A549 (cell line): Measurements from ENCODE around the gene NAT10. TPM values are rescaled to one million over a fixed set of nuclear protein-coding genes. Genes with fewer than 3 reads are reported as not detected.

Experiments used
- ATAC-seq, 2 experiments: fragments of 200-7000 bp in 1 of 2; fragments of >200 bp in 1 of 2; cut with Nextera tagmentation in 1 of 2; cut with Tn5 transposase in 1 of 2; 3 replicates each; pipeline versions ENCODE4 v1.8.0 to v1.9.1; 2018 to 2020; ENCODE audit warnings: mild to moderate bottlenecking in 1 of 2, moderate library complexity in 1 of 2
- CTCF ChIA-PET: fragments of 300-600 bp; sonication (Branson Sonifier 250); formaldehyde crosslinking; extraction: SDS; loops from one replicate; lab custom pipeline; 2021; ENCODE audit warnings: antibody characterized with exemption, inconsistent platforms; lab: Yijun Ruan, JAX
- POLR2A ChIA-PET: fragments of 350-600 bp; formaldehyde crosslinking; extraction: SDS; loops from one replicate; lab custom pipeline; 2021; ENCODE audit warnings: antibody characterized with exemption, inconsistent platforms; lab: Yijun Ruan, JAX
- DNase-seq, 2 experiments: peaks; one replicate each; pipeline versions ENCODE4 v3.0.0 to v3.0.0-alpha.2; 2011 to 2016; ENCODE audit warnings: low read depth in 1 of 2, low spot score in 1 of 2
- FAIRE-seq: peaks from 2 replicates; lab custom pipeline; 2011; peaks lifted over from hg19 to GRCh38; lab: Jason Lieb, UNC
- H3K27ac ChIP-seq, 2 experiments: fragments of >200 bp; sonication (Bioruptor Twin); formaldehyde crosslinking; 3 replicates each; pipeline ENCODE4 v1.5.1; 2016 to 2017
- H3K4me1 ChIP-seq: fragments of >200 bp; sonication (Bioruptor Twin); formaldehyde crosslinking; 3 replicates; pipeline ENCODE4 v1.6.1; 2016
- H3K4me2 ChIP-seq: fragments of >200 bp; sonication (Bioruptor Twin); formaldehyde crosslinking; 3 replicates; pipeline ENCODE4 v1.6.1; 2016
- H3K4me3 ChIP-seq: fragments of >200 bp; sonication (Bioruptor Twin); formaldehyde crosslinking; 3 replicates; pipeline ENCODE4 v1.5.1; 2016
- H3K9me3 ChIP-seq: fragments of >200 bp; sonication (Bioruptor Twin); formaldehyde crosslinking; 3 replicates; pipeline ENCODE4 v1.6.1; 2016
- ATOH8 ChIP-seq: fragments of 250-450 bp; sonication (Bioruptor Pico); IDR thresholded peaks from 2 replicates; pipeline ENCODE4 v1.5.0; 2020; ENCODE audit warnings: low read depth, mild to moderate bottlenecking, moderate library complexity
- BHLHE40 ChIP-seq: IDR thresholded peaks from 2 replicates; pipeline ENCODE4 v1.6.1; 2012; ENCODE audit warnings: low read depth, low read length, inconsistent platforms
- CBX2 ChIP-seq: fragments of 200-600 bp; sonication (generic); IDR thresholded peaks from 2 replicates; pipeline ENCODE4 v1.6.1; 2016; ENCODE audit warnings: low read depth, mild to moderate bottlenecking, borderline replicate concordance
- CBX8 ChIP-seq: fragments of 200-600 bp; sonication (generic); IDR thresholded peaks from 2 replicates; pipeline ENCODE4 v1.6.1; 2016
- CHD2 ChIP-seq: fragments of 150-350 bp; IDR thresholded peaks from 2 replicates; pipeline ENCODE4 v1.6.1; 2014; ENCODE audit warnings: low read length; ENCODE audit not compliant: partially characterized antibody
- CHD4 ChIP-seq: fragments of 200-600 bp; sonication (generic); IDR thresholded peaks from 2 replicates; pipeline ENCODE4 v1.6.1; 2016; ENCODE audit warnings: antibody characterized with exemption, mild to moderate bottlenecking, borderline replicate concordance
- CTCF ChIP-seq: fragments of >200 bp; sonication (Bioruptor Twin); formaldehyde crosslinking; IDR thresholded peaks from 3 replicates; pipeline ENCODE4 v1.5.1; 2016
- FOSL2 ChIP-seq, 2 experiments: fragments of 450-650 bp in 1 of 2; fragments of >200 bp in 1 of 2; sonication (Bioruptor Twin) in 1 of 2; formaldehyde crosslinking; IDR thresholded peaks; 2 replicates each; pipeline versions ENCODE4 v1.5.0 to v1.6.1; 2016 to 2020; ENCODE audit warnings: mild to moderate bottlenecking in 1 of 2, moderate library complexity in 1 of 2
- HDAC2 ChIP-seq: fragments of 200-600 bp; sonication (generic); IDR thresholded peaks from 2 replicates; pipeline ENCODE4 v1.6.1; 2016
- KDM1A ChIP-seq: fragments of 200-600 bp; sonication (generic); IDR thresholded peaks from 2 replicates; pipeline ENCODE4 v1.6.1; 2016; ENCODE audit warnings: low read depth, mild to moderate bottlenecking
- KDM5A ChIP-seq: fragments of 200-600 bp; sonication (generic); IDR thresholded peaks from 2 replicates; pipeline ENCODE4 v1.6.1; 2016; ENCODE audit warnings: antibody characterized with exemption, mild to moderate bottlenecking
- MAZ ChIP-seq: fragments of 150-350 bp; IDR thresholded peaks from 2 replicates; pipeline ENCODE4 v1.6.1; 2014; ENCODE audit warnings: antibody characterized with exemption, low read depth, low read length, borderline replicate concordance
- MYC ChIP-seq: IDR thresholded peaks from 2 replicates; pipeline ENCODE4 v1.6.1; 2012; ENCODE audit warnings: mild to moderate bottlenecking, inconsistent platforms, low read length, improper control_type of control experiment, borderline replicate concordance
- NPAS2 ChIP-seq: fragments of 250-450 bp; sonication (Bioruptor Pico); IDR thresholded peaks from 2 replicates; pipeline ENCODE4 v1.8.0; 2022; ENCODE audit warnings: mild to moderate bottlenecking, moderate library complexity, borderline replicate concordance
- PBX3 ChIP-seq: IDR thresholded peaks from 2 replicates; pipeline ENCODE4 v1.6.1; 2012
- PHF8 ChIP-seq: fragments of 200-600 bp; sonication (generic); IDR thresholded peaks from 2 replicates; pipeline ENCODE4 v1.6.1; 2016; ENCODE audit warnings: low read depth, mild to moderate bottlenecking, antibody characterized with exemption, moderate library complexity, borderline replicate concordance
- POLR2AphosphoS2 ChIP-seq: conservative IDR thresholded peaks from 2 replicates; pipeline ENCODE4 v1.6.1; 2012; ENCODE audit warnings: low read length, improper control_type of control experiment, inconsistent platforms
- RAD21 ChIP-seq, 2 experiments: fragments of >200 bp in 1 of 2; sonication (Bioruptor Twin) in 1 of 2; formaldehyde crosslinking in 1 of 2; IDR thresholded peaks in 1 of 2; conservative IDR thresholded peaks in 1 of 2; 2 replicates in 1 of 2; 3 replicates in 1 of 2; pipeline ENCODE4 v1.6.1; 2012 to 2018; ENCODE audit warnings: inconsistent platforms in 1 of 2
- RCOR1 ChIP-seq: fragments of 150-350 bp; IDR thresholded peaks from 2 replicates; pipeline ENCODE4 v1.6.1; 2014; ENCODE audit warnings: antibody characterized with exemption, low read length, low read depth
- RFX5 ChIP-seq: fragments of 450-650 bp; IDR thresholded peaks from 2 replicates; pipeline ENCODE4 v1.7.1; 2014; ENCODE audit warnings: antibody characterized with exemption, mild to moderate bottlenecking, moderate library complexity
- RNF2 ChIP-seq: fragments of 200-600 bp; sonication (generic); IDR thresholded peaks from 2 replicates; pipeline ENCODE4 v1.6.1; 2016; ENCODE audit warnings: low read depth, mild to moderate bottlenecking, antibody characterized with exemption, moderate library complexity, borderline replicate concordance
- SMC3 ChIP-seq: fragments of >200 bp; sonication (Bioruptor Twin); formaldehyde crosslinking; IDR thresholded peaks from 3 replicates; pipeline ENCODE4 v1.6.1; 2018; ENCODE audit warnings: inconsistent platforms
- TFCP2L1 ChIP-seq: fragments of 250-450 bp; sonication (Bioruptor Pico); IDR thresholded peaks from 2 replicates; pipeline ENCODE4 v1.5.0; 2021; ENCODE audit warnings: mild to moderate bottlenecking
- TP53 ChIP-seq: fragments of 250-450 bp; sonication (Bioruptor Pico); IDR thresholded peaks from 2 replicates; pipeline ENCODE4 v1.5.0; 2021; ENCODE audit warnings: mild to moderate bottlenecking, moderate library complexity
- USF2 ChIP-seq: fragments of 450-650 bp; IDR thresholded peaks from 2 replicates; pipeline ENCODE4 v1.6.1; 2014; ENCODE audit warnings: antibody characterized with exemption
- ZC3H11A ChIP-seq: fragments of 450-650 bp; IDR thresholded peaks from 2 replicates; pipeline ENCODE4 v1.6.1; 2014; ENCODE audit warnings: antibody characterized with exemption, mild to moderate bottlenecking
- ZNF302 ChIP-seq: fragments of 250-450 bp; sonication (Bioruptor Pico); IDR thresholded peaks from 2 replicates; pipeline ENCODE4 v1.9.0; 2021; ENCODE audit warnings: inconsistent platforms, mild to moderate bottlenecking, moderate library complexity
- WGBS: methylation state at CpG from one replicate; pipeline ENCODE4 v1.1.6; 2017; ENCODE audit errors: missing lambda C conversion rate; 5-methylcytosine and 5-hydroxymethylcytosine counted together
- polyA plus RNA-seq, 4 experiments: library from polyadenylated mRNA; depleted of rRNA in 3 of 4; stranded (reverse); fragments of >200 nt; fragmentation: RNase III in 1 of 4; extraction: RNeasy Plus Mini Kit Qiagen cat#74134 plus additional on column Dnase treatment in 1 of 4; gene quantifications; 2 replicates in 3 of 4; 3 replicates in 1 of 4; pipeline ENCODE4 v1.2.3, GENCODE V29; 2011 to 2017

The NAT10 gene
- polyA plus RNA-seq, 2 of the 4 experiments (the other 2 are of a cell fraction), result 38.6 to 59.3 TPM

GRCh38 chr11:34143048-34143447 is 37.6 kb downstream of the NAT10 start:
- TF ChIP-seq TP53 (CRISPR knock-in tag) (no peak), RCOR1 (no peak), ZNF302 (CRISPR knock-in tag) (no peak), TFCP2L1 (no peak), POLR2AphosphoS2 (no peak), CHD4 (no peak), BHLHE40 (no peak), ATOH8 (no peak), RAD21 (conservative IDR thresholded peaks at IDR 0.05 in 1 of 2, IDR thresholded peaks at IDR 0.05 in 1 of 2) (no peak), KDM1A (no peak), CBX2 (no peak), HDAC2 (no peak)

GRCh38 chr11:34145073-34145472 is 39.6 kb downstream of the NAT10 start:
- POLR2A ChIA-PET, result no interaction called here
- no peak for DNase-seq
- Histone ChIP-seq H3K4me1 (no peaks in the 10 kb centered on the region), H3K4me2 (no peak overlapping the region), H3K4me3 (no peak overlapping the region), H3K27ac (no peak overlapping the region), H3K9me3 (no peaks in the 10 kb centered on the region)
- 93% methylated on average over 5 of the region's 5 CpGs for WGBS
- TF ChIP-seq CHD4 (no peak), MYC (no peak)
- CTCF ChIA-PET, result interaction anchor here (0.7 to 1.9 kb wide), 2 partner anchors 29 to 347 kb away, joined by 3 to 5 read pairs; no protein-coding TSS in a partner anchor
- no peak for ATAC-seq
- no peak for FAIRE-seq

More at GRCh38 chr11:34143048-34143447, 37.6 kb downstream of the NAT10 start:
- H3K9me3 ChIP-seq, result no peaks in the 10 kb centered on the region
- no peak for FAIRE-seq
- WGBS, result 91% methylated on average over 2 of the region's 2 CpGs
- CTCF ChIA-PET, result interaction anchor here (0.7 to 2.4 kb wide), 5 partner anchors 9 to 223 kb away, joined by 3 to 6 read pairs (median 4); no protein-coding TSS in a partner anchor
- DNase-seq, result no peak
- no peak overlapping the region for H3K4me3 ChIP-seq
- H3K4me1 ChIP-seq, result no peaks in the 10 kb centered on the region
- POLR2A ChIA-PET, result no interaction called here
- H3K27ac ChIP-seq, result no peak overlapping the region
- ATAC-seq, result no peak
- no peak overlapping the region for H3K4me2 ChIP-seq

- no peak for TF ChIP-seq RFX5
- no peak for TF ChIP-seq MAZ
- TF ChIP-seq POLR2AphosphoS2, result no peak
- no peak for TF ChIP-seq ZC3H11A
- TF ChIP-seq SMC3, result no peak
- TF ChIP-seq KDM5A, result no peak
- no peak for TF ChIP-seq CHD2
- FAIRE-seq (no peak), ATAC-seq (no peak), DNase-seq (no peak)
- no peaks in the 10 kb centered on the region for H3K4me1 ChIP-seq
- CTCF ChIA-PET, result interaction anchor here (0.6 to 2.0 kb wide), 3 partner anchors 28 to 215 kb away, joined by 3 to 4 read pairs (median 4); no protein-coding TSS in a partner anchor
- no peaks in the 10 kb centered on the region for H3K9me3 ChIP-seq
- no peak overlapping the region for H3K27ac ChIP-seq
- H3K4me3 ChIP-seq, result no peak overlapping the region
- no peak overlapping the region for H3K4me2 ChIP-seq
- 94% methylated on average over 8 of the region's 8 CpGs for WGBS
- POLR2A ChIA-PET, result no interaction called here
Measured at GRCh38 chr11:34145847-34146381, 40.5 kb downstream of the NAT10 start.

- Histone ChIP-seq H3K9me3 (no peaks in the 10 kb centered on the region), H3K27ac (no peak overlapping the region), H3K4me1 (no peaks in the 10 kb centered on the region), H3K4me2 (no peak overlapping the region), H3K4me3 (no peak overlapping the region)
- ATAC-seq (no peak), FAIRE-seq (no peak), DNase-seq (no peak)
- ChIA-PET CTCF (interaction anchor here (0.6 to 2.0 kb wide), 4 partner anchors 28 to 214 kb away, joined by 3 to 4 read pairs (median 4); no protein-coding TSS in a partner anchor), POLR2A (no interaction called here)
- WGBS, result 97% methylated on average over 12 of the region's 12 CpGs
- TF ChIP-seq CBX8 (no peak), USF2 (no peak), PBX3 (no peak), SMC3 (no peak), PHF8 (no peak), RNF2 (no peak), TFCP2L1 (no peak), FOSL2 (IDR thresholded peaks at IDR 0.05) (no peak), FOSL2 (CRISPR knock-in tag; IDR thresholded peaks at IDR 0.05) (no peak), NPAS2 (CRISPR knock-in tag) (no peak), CTCF (no peak), MAZ (no peak), KDM1A (no peak)
Measured at GRCh38 chr11:34146411-34146810, 41.0 kb downstream of the NAT10 start.
